CD4-positive, alpha-beta T cell (primary cell): ENCODE results near the gene SLC23A1. TPM values are rescaled to one million over a fixed set of nuclear protein-coding genes. Genes with fewer than 3 reads are reported as not detected.

Source experiments
- ATAC-seq: fragments of 200-7000 bp; cut with Tn5 transposase; one replicate; pipeline ENCODE4 v1.10.0; 2022; ENCODE audit warnings: mild to moderate bottlenecking; ENCODE audit not compliant: poor library complexity
- CTCF ChIA-PET: fragments of 350-600 bp; sonication (Branson Sonifier 250); formaldehyde crosslinking; loops from one replicate; lab custom pipeline; 2021; ENCODE audit warnings: antibody characterized with exemption, inconsistent platforms; lab: Charles Lee
- POLR2A ChIA-PET: fragments of 350-600 bp; sonication (Branson Sonifier 250); formaldehyde crosslinking; loops from one replicate; lab custom pipeline; 2021; ENCODE audit warnings: antibody characterized with exemption, inconsistent platforms; lab: Charles Lee
- DNase-seq, 14 experiments: peaks; one replicate each; pipeline ENCODE4 v3.0.0-alpha.2; 2013 to 2020; ENCODE audit warnings: mixed read lengths in 2 of 14
- H3K27ac ChIP-seq, 2 donors: one replicate each; pipeline versions ENCODE4 v1.5.1 to v1.7.0; 2013; ENCODE audit warnings: low read length in 2 of 2, low read depth in 1 of 2, mild to moderate bottlenecking in 1 of 2
- H3K27me3 ChIP-seq, 2 experiments: 1 replicate in 1 of 2; 2 replicates in 1 of 2; pipeline versions ENCODE4 v1.6.1 to v1.7.0; 2013; ENCODE audit warnings: low read length in 2 of 2, control low read depth in 1 of 2, mild to moderate bottlenecking in 1 of 2, moderate library complexity in 1 of 2; ENCODE audit not compliant: insufficient read depth in 2 of 2, control insufficient read depth in 1 of 2
- H3K36me3 ChIP-seq: one replicate; pipeline ENCODE4 v1.6.1; 2013; ENCODE audit warnings: low read length, control low read depth; ENCODE audit not compliant: insufficient read depth
- H3K4me1 ChIP-seq: one replicate; pipeline ENCODE4 v1.6.1; 2013; ENCODE audit warnings: low read length, control low read depth; ENCODE audit not compliant: insufficient read depth
- H3K4me3 ChIP-seq: one replicate; pipeline ENCODE4 v1.5.1; 2013; ENCODE audit warnings: mild to moderate bottlenecking, low read length, moderate library complexity
- H3K9me3 ChIP-seq, 2 experiments: 1 replicate in 1 of 2; 2 replicates in 1 of 2; pipeline versions ENCODE4 v1.6.1 to v1.7.0; 2013; ENCODE audit warnings: low read length in 2 of 2, mild to moderate bottlenecking in 2 of 2, control low read depth in 1 of 2, moderate library complexity in 1 of 2; ENCODE audit not compliant: control insufficient read depth in 1 of 2, insufficient read depth in 1 of 2
- H3K27ac Mint-ChIP-seq: one replicate; pipeline ENCODE4 v1.8.0; 2020; ENCODE audit warnings: mixed read lengths
- H3K27me3 Mint-ChIP-seq: one replicate; pipeline ENCODE4 v1.8.0; 2021; ENCODE audit warnings: mixed read lengths
- H3K36me3 Mint-ChIP-seq: one replicate; pipeline ENCODE4 v1.8.0; 2021; ENCODE audit warnings: low read depth, mixed read lengths
- H3K4me1 Mint-ChIP-seq: one replicate; pipeline ENCODE4 v1.8.0; 2021; ENCODE audit warnings: low read depth, mixed read lengths
- H3K4me3 Mint-ChIP-seq: one replicate; pipeline ENCODE4 v1.8.0; 2020; ENCODE audit warnings: mild to moderate bottlenecking, mixed read lengths
- H3K9me3 Mint-ChIP-seq: one replicate; pipeline ENCODE4 v1.8.0; 2020; ENCODE audit warnings: mixed read lengths
- CTCF ChIP-seq: fragments of 200-600 bp; IDR thresholded peaks from one replicate; pipeline ENCODE4 v1.8.0; 2022; ENCODE audit warnings: antibody characterized with exemption, mild to moderate bottlenecking
- intact Hi-C, 2 experiments: fragments of 100-400 bp; cut with DNase I in 1 of 2; cut with micrococcal nuclease in 1 of 2; formaldehyde crosslinking; loops; one replicate each; pipeline versions ENCODE4 v1.15.1 to v1.9.0; 2023 to 2025; cut with DNase I, micrococcal nuclease
- total RNA-seq, 174 experiments: library from RNA in 2 of 174; stranded (reverse) in 2 of 174; gene quantifications; one replicate each; pipeline ENCODE4 v1.2.3 and lab custom pipeline; 2021 to 2026

SLC23A1 gene
- total RNA-seq, 2 experiments from 2014 or later, result not detected

GRCh38 chr5:139377226-139377625 is 5.9 kb downstream of the SLC23A1 start:
- H3K4me1 ChIP-seq, result no peaks in the 10 kb centered on the region
- no peak overlapping the region for H3K27ac ChIP-seq
- H3K4me3 Mint-ChIP-seq, result no peak overlapping the region
- H3K4me3 ChIP-seq, result no peak overlapping the region
- intact Hi-C loops, result no loop called here
- no peaks in the 10 kb centered on the region for H3K27me3 ChIP-seq
- H3K9me3 ChIP-seq, result peaks cover 0 to 5% of the 10 kb centered on the region in 2 experiments
- ChIA-PET POLR2A (no interaction called here), CTCF (no interaction called here)
- DNase-seq (peak in 1 of 14 experiments; percentile 11), ATAC-seq (no peak)
- TF ChIP-seq CTCF, result no peak
- peaks cover 23% of the 10 kb centered on the region for H3K36me3 Mint-ChIP-seq
- no peaks in the 10 kb centered on the region for H3K27me3 Mint-ChIP-seq
- H3K36me3 ChIP-seq, result peaks cover 11% of the 10 kb centered on the region
- no peaks in the 10 kb centered on the region for H3K4me1 Mint-ChIP-seq
- no peaks in the 10 kb centered on the region for H3K9me3 Mint-ChIP-seq
- H3K27ac Mint-ChIP-seq, result no peak overlapping the region

GRCh38 chr5:139376364-139376763 is 6.7 kb downstream of the SLC23A1 start:
- ChIA-PET CTCF (no interaction called here), POLR2A (no interaction called here)
- ATAC-seq, result no peak
- Mint-ChIP-seq H3K27me3 (no peaks in the 10 kb centered on the region), H3K36me3 (peaks cover 32% of the 10 kb centered on the region), H3K4me3 (no peak overlapping the region), H3K9me3 (no peaks in the 10 kb centered on the region), H3K27ac (no peak overlapping the region), H3K4me1 (no peaks in the 10 kb centered on the region)
- no peaks in the 10 kb centered on the region for H3K4me1 ChIP-seq
- no peak for DNase-seq
- no peak for TF ChIP-seq CTCF
- intact Hi-C loops, result no loop called here
- H3K27me3 ChIP-seq, result no peaks in the 10 kb centered on the region
- no peak overlapping the region for H3K27ac ChIP-seq
- peaks cover 19% of the 10 kb centered on the region for H3K36me3 ChIP-seq
- peaks cover 0 to 5% of the 10 kb centered on the region in 2 experiments for H3K9me3 ChIP-seq
- H3K4me3 ChIP-seq, result no peak overlapping the region

- no peak overlapping the region for H3K4me3 ChIP-seq
- H3K9me3 ChIP-seq, result peaks cover 0 to 5% of the 10 kb centered on the region in 2 experiments
- Mint-ChIP-seq H3K4me1 (no peaks in the 10 kb centered on the region), H3K36me3 (peaks cover 38% of the 10 kb centered on the region), H3K9me3 (no peaks in the 10 kb centered on the region), H3K27ac (no peak overlapping the region), H3K4me3 (no peak overlapping the region), H3K27me3 (no peaks in the 10 kb centered on the region)
- no peak for DNase-seq
- no peak overlapping the region for H3K27ac ChIP-seq
- TF ChIP-seq CTCF, result no peak
- H3K36me3 ChIP-seq, result peaks cover 26% of the 10 kb centered on the region
- H3K4me1 ChIP-seq, result no peaks in the 10 kb centered on the region
- intact Hi-C loops, result no loop called here
- POLR2A ChIA-PET, result interaction anchor here (0.6 to 1.6 kb wide), 2 partner anchors 23 to 33 kb away, joined by 4 to 6 read pairs; partner anchors contain the start of gene PAIP2
- CTCF ChIA-PET, result interaction anchor here (0.5 kb wide), 1 partner anchor 177 kb away, joined by 3 read pairs; no protein-coding TSS in a partner anchor
- ATAC-seq, result no peak
- H3K27me3 ChIP-seq, result no peaks in the 10 kb centered on the region
Observed at GRCh38 chr5:139374909-139375308, 8.2 kb downstream of the SLC23A1 start.
